Ovary (tissue), 9 donors: ENCODE measurements around the gene TMEM213. TPM values are rescaled to one million over a fixed set of nuclear protein-coding genes. Genes with fewer than 3 reads are reported as not detected.
"Not testable (repeated sequence)": the region's sequence is repeated elsewhere in the genome, so short reads cannot be mapped to it uniquely, and the experiment has no call there.

Experiments
- DNase-seq, 5 donors: peaks; one replicate each; pipeline ENCODE4 v3.0.0-alpha.2; 2019 to 2020
- H3K27ac ChIP-seq, 2 donors: fragments of 200-600 bp; one replicate each; pipeline versions ENCODE4 v1.5.1 to v1.8.0; 2019 to 2022
- H3K27me3 ChIP-seq: fragments of 200-600 bp; one replicate; pipeline ENCODE4 v1.8.0; 2022
- H3K36me3 ChIP-seq: fragments of 200-600 bp; sonication (generic); one replicate; pipeline ENCODE4 v1.5.1; 2019
- H3K4me1 ChIP-seq: one replicate; pipeline ENCODE4 v1.8.1; 2013; ENCODE audit warnings: mild to moderate bottlenecking, moderate library complexity; ENCODE audit not compliant: insufficient read depth
- H3K4me3 ChIP-seq: fragments of 200-600 bp; sonication (generic); one replicate; pipeline ENCODE4 v1.5.1; 2017
- H3K9me3 ChIP-seq, 2 donors: fragments of 200-600 bp in 1 of 2; sonication (generic) in 1 of 2; one replicate each; pipeline versions ENCODE4 v1.5.1 to v1.8.1; 2013 to 2019; ENCODE audit warnings: mild to moderate bottlenecking in 1 of 2, moderate library complexity in 1 of 2
- CTCF ChIP-seq, 3 donors: fragments of 450-650 bp in 2 of 3; fragments of 200-600 bp in 1 of 3; IDR thresholded peaks; one replicate each; pipeline versions ENCODE4 v1.5.1 to v1.8.0; 2016 to 2022; ENCODE audit warnings: antibody characterized with exemption in 3 of 3, mild to moderate bottlenecking in 1 of 3
- EP300 ChIP-seq: sonication (generic); formaldehyde crosslinking; IDR thresholded peaks from one replicate; pipeline ENCODE4 v1.6.1; 2017; ENCODE audit warnings: antibody characterized with exemption
- POLR2A ChIP-seq: fragments of 450-650 bp; IDR thresholded peaks from one replicate; pipeline ENCODE4 v1.6.1; 2017; ENCODE audit warnings: antibody characterized with exemption, mild to moderate bottlenecking, moderate library complexity
- WGBS, 3 donors: extraction: QIAGEN DNeasy Blood & Tissue Kit in 1 of 3; methylation state at CpG; one replicate each; pipeline versions ENCODE4 v1.1.5 to v1.1.7; 2013 to 2017; 5-methylcytosine and 5-hydroxymethylcytosine counted together
- intact Hi-C, 4 donors: fragments of 100-400 bp; cut with DNase I; formaldehyde crosslinking; loops; one replicate each; pipeline versions ENCODE4 v1.11.0 to v1.15.1; 2022 to 2023
- polyA plus RNA-seq, 2 donors: library from polyadenylated mRNA; stranded (reverse); fragments of 200-250 nt in 1 of 2; fragments of 350-450 nt in 1 of 2; fragmentation: Illumina TruSeq in 1 of 2; extraction: RNeasy Lipid Tissue Mini Kit (QIAGEN cat#74804) in 1 of 2; gene quantifications; one replicate each; pipeline ENCODE4 v1.2.3, GENCODE V29; 2013 to 2014
- total RNA-seq, 7 donors: library from RNA; depleted of rRNA in 2 of 7; stranded (reverse); fragments of >200 nt in 2 of 7; fragmentation: NEBNext Ultra II Directional in 3 of 7; extraction: Animal tissue kit (Norgen Biotek cat#: 25700) in 3 of 7; gene quantifications; one replicate each; pipeline versions ENCODE4 v1.1.0 to v1.2.4, GENCODE V29; 2016 to 2023
- donor health status: DM: no; HTN: no; CAD: no; lungs with moderate emphysema.
- donor health status: DM: no; HTN: no; CAD: no.
- donor health status: Bipolar disorder and iron deficiency.
- donor health status: DM: yes; HTN: yes; CAD: no.
- donor health status: DM: no; HTN: no; CAD: no.
- donor health status: DM: yes; HTN: yes; CAD: no.

The TMEM213 gene
- total and polyA plus RNA-seq, 9 donors: not detected

GRCh38 chr7:138804618-138805017 lies 6.8 kb downstream of the TMEM213 start:
- Histone ChIP-seq H3K27me3 (no peaks in the 10 kb centered on the region), H3K9me3 (no peaks in the 10 kb centered on the region), H3K4me1 (no peaks in the 10 kb centered on the region), H3K27ac (no peak overlapping the region), H3K4me3 (no peak overlapping the region), H3K36me3 (no peaks in the 10 kb centered on the region)
- intact Hi-C loops: no loop called here
- no peak for DNase-seq
- no peak for TF ChIP-seq CTCF (IDR thresholded peaks at IDR 0.05)
- WGBS, 3 donors: 71 to 74% (median 71%) methylated on average over 1 of the region's 1 CpG

DNA sequence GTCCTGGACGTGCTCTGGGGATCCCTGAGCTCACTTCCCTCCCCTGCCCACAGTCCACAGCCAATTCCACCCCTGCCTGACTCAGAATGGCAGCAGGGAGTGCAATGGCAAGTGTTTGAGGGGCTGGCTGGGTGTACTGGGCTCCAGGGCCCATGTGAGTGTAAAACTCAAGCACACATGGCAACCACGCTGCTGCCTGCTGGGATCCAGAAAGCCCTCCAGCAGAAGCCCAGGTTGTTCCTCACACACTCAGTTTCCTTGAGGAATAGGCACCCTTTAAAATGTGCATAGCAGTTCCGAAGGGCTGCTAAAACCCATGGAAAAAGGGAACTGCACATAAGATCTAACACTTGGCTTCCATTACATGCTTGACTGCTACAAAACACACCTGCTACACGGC lies 11.6 kb downstream of the TMEM213 start:
- intact Hi-C loops: no loop called here
- TF ChIP-seq CTCF (IDR thresholded peaks at IDR 0.05) (no peak), POLR2A (no peak), EP300 (no peak)
- 82 to 92% (median 86%) methylated on average over 4 of the region's 4 CpGs for WGBS, 3 donors
- Histone ChIP-seq H3K27me3 (no peaks in the 10 kb centered on the region), H3K27ac (no peak overlapping the region), H3K4me1 (no peaks in the 10 kb centered on the region), H3K4me3 (no peak overlapping the region), H3K36me3 (no peaks in the 10 kb centered on the region), H3K9me3 (no peaks in the 10 kb centered on the region)
- no peak for DNase-seq

DNA sequence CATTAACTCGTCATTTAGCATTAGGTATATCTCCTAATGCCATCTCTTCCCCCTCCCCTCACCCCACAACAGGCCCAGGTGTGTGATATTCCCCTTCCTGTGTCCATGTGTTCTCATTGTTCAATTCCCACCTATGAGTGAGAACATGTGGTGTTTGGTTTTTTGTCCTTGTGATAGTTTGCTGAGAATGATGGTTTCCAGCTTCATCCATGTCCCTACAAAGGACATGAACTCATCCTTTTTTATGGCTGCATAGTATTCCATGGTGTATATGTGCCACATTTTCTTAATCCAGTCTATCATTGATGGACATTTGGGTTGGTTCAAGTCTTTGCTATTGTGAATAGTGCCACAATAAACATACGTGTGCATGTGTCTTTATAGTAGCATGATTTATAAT lies 13.5 kb downstream of the TMEM213 start:
- intact Hi-C loops, H3K4me1 ChIP-seq, H3K27me3 ChIP-seq, DNase-seq, H3K9me3 ChIP-seq, H3K4me3 ChIP-seq, H3K36me3 ChIP-seq, H3K27ac ChIP-seq: not testable (repeated sequence)
- WGBS, 3 donors: 89 to 95% (median 95%) methylated on average over 2 of the region's 2 CpGs

DNA sequence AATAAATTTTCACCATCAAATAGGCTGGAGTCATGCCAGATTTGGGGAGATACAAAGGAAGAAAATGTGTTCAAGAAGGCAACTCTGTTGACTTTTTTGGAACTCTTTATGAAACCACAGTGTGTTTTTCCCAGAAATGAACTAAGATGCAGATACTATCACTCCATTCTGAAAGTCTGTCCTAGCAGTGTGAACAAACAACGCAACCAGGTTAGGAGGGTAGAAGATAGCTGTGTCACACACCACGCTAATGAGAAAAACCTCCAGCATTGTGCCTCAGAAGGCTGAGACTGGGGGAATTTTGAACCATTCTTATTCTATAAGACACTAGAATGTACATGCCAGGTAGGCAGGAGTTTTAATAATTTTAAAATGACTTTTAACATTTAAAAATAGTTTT lies 16.2 kb downstream of the TMEM213 start:
- WGBS, 3 donors: 59 to 69% (median 65%) methylated on average over 2 of the region's 2 CpGs

GRCh38 chr7:138814816-138815332 lies 17.1 kb downstream of the TMEM213 start:
- 81 to 96% (median 86%) methylated on average over 1 of the region's 1 CpG for WGBS, 3 donors

More for the DNA sequence above, 16.2 kb downstream of the TMEM213 start:
- Histone ChIP-seq H3K4me3 (no peak overlapping the region), H3K27me3 (no peaks in the 10 kb centered on the region), H3K36me3 (no peaks in the 10 kb centered on the region), H3K9me3 (no peaks in the 10 kb centered on the region), H3K4me1 (no peaks in the 10 kb centered on the region), H3K27ac (no peak overlapping the region)
- intact Hi-C loops: no loop called here
- no peak for DNase-seq
- no peak for TF ChIP-seq EP300
- TF ChIP-seq POLR2A: no peak
- TF ChIP-seq CTCF (IDR thresholded peaks at IDR 0.05): no peak

More at GRCh38 chr7:138814816-138815332, 17.1 kb downstream of the TMEM213 start:
- intact Hi-C loops: no loop called here
- DNase-seq: no peak
- Histone ChIP-seq H3K4me1 (no peaks in the 10 kb centered on the region), H3K36me3 (no peaks in the 10 kb centered on the region), H3K27me3 (no peaks in the 10 kb centered on the region), H3K27ac (no peak overlapping the region), H3K9me3 (no peaks in the 10 kb centered on the region), H3K4me3 (no peak overlapping the region)
- TF ChIP-seq EP300 (no peak), CTCF (IDR thresholded peaks at IDR 0.05) (no peak), POLR2A (no peak)
